Body of pancreas (tissue), 4 donors: Measurements from ENCODE around the gene YWHAB.

Experiments
- POLR2A ChIP-seq, 3 donors: fragments of 450-650 bp; IDR thresholded peaks; one replicate each; pipeline ENCODE4 v1.6.1; 2016; ENCODE audit warnings: antibody characterized with exemption in 3 of 3, mild to moderate bottlenecking in 2 of 3
- TF ChIP-seq, protein P1 (sequence below), 7 experiments: fragments of 450-650 bp in 4 of 7; fragments of 200-600 bp in 3 of 7; sonication (generic) in 3 of 7; IDR thresholded peaks; one replicate each; pipeline ENCODE4 v1.5.1; 2016 to 2019; ENCODE audit warnings: antibody characterized with exemption in 7 of 7

DNA sequence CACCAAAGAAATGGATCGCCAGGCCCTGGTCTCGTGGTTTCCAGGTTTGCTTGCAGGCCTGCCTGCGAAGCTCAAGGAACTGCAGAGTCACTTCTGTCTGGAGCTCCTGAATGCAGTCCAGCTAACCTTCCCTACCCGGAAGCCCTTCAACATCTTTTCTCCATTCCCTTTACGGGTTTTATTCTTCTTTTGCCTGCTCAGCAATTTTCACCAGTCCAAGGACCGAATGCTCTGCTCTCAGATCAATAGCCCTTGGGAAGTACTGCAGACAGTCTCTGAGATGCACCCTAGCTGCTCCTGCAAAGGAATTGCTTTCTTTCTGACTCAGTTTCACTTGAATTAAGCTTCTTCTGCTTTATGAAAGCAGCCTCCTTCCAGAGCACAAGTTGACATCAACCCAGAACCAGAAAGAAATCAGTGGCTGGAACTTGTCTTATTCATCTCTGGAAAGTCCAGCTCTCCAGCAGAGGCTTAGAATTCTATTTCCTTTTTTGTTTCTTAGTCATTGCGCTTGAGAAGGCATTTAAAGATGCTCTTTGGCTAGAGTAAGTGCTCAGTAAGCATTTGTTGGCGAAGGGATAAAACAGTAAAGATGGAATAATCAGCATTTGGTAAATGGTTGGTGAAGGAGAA lies 18.7 kb upstream of the YWHAB start:
- no peak for TF ChIP-seq POLR2A (IDR thresholded peaks at IDR 0.05)
- TF ChIP-seq, protein P1, sequence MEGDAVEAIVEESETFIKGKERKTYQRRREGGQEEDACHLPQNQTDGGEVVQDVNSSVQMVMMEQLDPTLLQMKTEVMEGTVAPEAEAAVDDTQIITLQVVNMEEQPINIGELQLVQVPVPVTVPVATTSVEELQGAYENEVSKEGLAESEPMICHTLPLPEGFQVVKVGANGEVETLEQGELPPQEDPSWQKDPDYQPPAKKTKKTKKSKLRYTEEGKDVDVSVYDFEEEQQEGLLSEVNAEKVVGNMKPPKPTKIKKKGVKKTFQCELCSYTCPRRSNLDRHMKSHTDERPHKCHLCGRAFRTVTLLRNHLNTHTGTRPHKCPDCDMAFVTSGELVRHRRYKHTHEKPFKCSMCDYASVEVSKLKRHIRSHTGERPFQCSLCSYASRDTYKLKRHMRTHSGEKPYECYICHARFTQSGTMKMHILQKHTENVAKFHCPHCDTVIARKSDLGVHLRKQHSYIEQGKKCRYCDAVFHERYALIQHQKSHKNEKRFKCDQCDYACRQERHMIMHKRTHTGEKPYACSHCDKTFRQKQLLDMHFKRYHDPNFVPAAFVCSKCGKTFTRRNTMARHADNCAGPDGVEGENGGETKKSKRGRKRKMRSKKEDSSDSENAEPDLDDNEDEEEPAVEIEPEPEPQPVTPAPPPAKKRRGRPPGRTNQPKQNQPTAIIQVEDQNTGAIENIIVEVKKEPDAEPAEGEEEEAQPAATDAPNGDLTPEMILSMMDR (IDR thresholded peaks at IDR 0.05) = no peak
